HEK293 (cell line): ENCODE data around the gene OTUB2.
A peak's percentile ranks its signal among the peaks of the same experiment; 100 is the strongest.

Experiments
- CTCF ChIA-PET: fragments of 350-600 bp; formaldehyde crosslinking; extraction: SDS; loops from one replicate; lab custom pipeline; 2021; ENCODE audit warnings: antibody characterized with exemption; lab: Yijun Ruan, JAX
- POLR2A ChIA-PET: fragments of 300-600 bp; formaldehyde crosslinking; extraction: SDS; loops from one replicate; lab custom pipeline; 2020; ENCODE audit warnings: antibody characterized with exemption, inconsistent platforms; lab: Yijun Ruan, JAX
- H3K27ac ChIP-seq: fragments of 200-500 bp; sonication (Bioruptor generic); 2 replicates; pipeline ENCODE4 v1.5.1; 2014; ENCODE audit warnings: low read depth, low read length, control low read depth, inconsistent platforms; ENCODE audit errors: extremely low read depth
- H3K36me3 ChIP-seq, 2 experiments: fragments of 200-500 bp in 1 of 2; sonication (Bioruptor generic) in 1 of 2; 1 replicate in 1 of 2; 2 replicates in 1 of 2; pipeline ENCODE4 v1.5.1; 2014 to 2017; ENCODE audit warnings: inconsistent platforms in 2 of 2, low read length in 2 of 2; ENCODE audit not compliant: control insufficient read depth in 2 of 2, insufficient read depth in 1 of 2
- H3K4me1 ChIP-seq: fragments of 200-500 bp; sonication (Bioruptor generic); 2 replicates; pipeline ENCODE4 v1.5.1; 2014; ENCODE audit warnings: mild to moderate bottlenecking, low read length, inconsistent platforms; ENCODE audit not compliant: control insufficient read depth, insufficient read depth
- H3K4me3 ChIP-seq: 2 replicates; pipeline ENCODE4 v1.5.1; 2011; ENCODE audit warnings: low read depth, mild to moderate bottlenecking, control low read depth, low read length, moderate library complexity
- H3K9me3 ChIP-seq: fragments of 200-500 bp; sonication (Bioruptor generic); 2 replicates; pipeline ENCODE4 v1.5.1; 2014; ENCODE audit warnings: low read depth, low read length, inconsistent platforms; ENCODE audit not compliant: control insufficient read depth, insufficient read depth
- EGR2 ChIP-seq: fragments of 450-650 bp; formaldehyde crosslinking; IDR thresholded peaks from 2 replicates; pipeline ENCODE4 v1.5.1; 2016; ENCODE audit warnings: low read depth, missing biosample characterization, missing genetic modification characterization
- KLF7 ChIP-seq: fragments of 450-650 bp; formaldehyde crosslinking; IDR thresholded peaks from 2 replicates; pipeline ENCODE4 v1.5.1; 2016; ENCODE audit warnings: missing biosample characterization, missing genetic modification characterization, borderline replicate concordance
- PBX3 ChIP-seq: sonication (generic); formaldehyde crosslinking; IDR thresholded peaks from 2 replicates; pipeline ENCODE4 v1.8.1; 2022; ENCODE audit warnings: mild to moderate bottlenecking, moderate library complexity, missing genetic modification reagents
- SALL2 ChIP-seq: fragments of 450-650 bp; formaldehyde crosslinking; IDR thresholded peaks from 2 replicates; pipeline ENCODE4 v1.5.0; 2017; ENCODE audit warnings: missing biosample characterization, mild to moderate bottlenecking, missing genetic modification characterization, borderline replicate concordance
- TRIM28 ChIP-seq: IDR thresholded peaks from 2 replicates; pipeline ENCODE4 v1.6.1; 2011; ENCODE audit warnings: low read length, control low read depth, borderline replicate concordance
- ZFHX2 ChIP-seq: fragments of 450-650 bp; formaldehyde crosslinking; conservative IDR thresholded peaks from 2 replicates; pipeline ENCODE4 v1.5.1; 2016; ENCODE audit warnings: missing biosample characterization, missing genetic modification characterization
- ZFP37 ChIP-seq: fragments of 450-650 bp; formaldehyde crosslinking; IDR thresholded peaks from 2 replicates; pipeline ENCODE4 v1.5.1; 2016; ENCODE audit warnings: missing biosample characterization, missing genetic modification characterization
- ZIC2 ChIP-seq: fragments of 450-650 bp; formaldehyde crosslinking; IDR thresholded peaks from 2 replicates; pipeline ENCODE4 v1.5.1; 2016; ENCODE audit warnings: missing biosample characterization, missing genetic modification characterization
- ZNF132 ChIP-seq: fragments of 450-650 bp; formaldehyde crosslinking; IDR thresholded peaks from 2 replicates; pipeline ENCODE4 v1.5.1; 2017; ENCODE audit warnings: missing biosample characterization, missing genetic modification characterization, borderline replicate concordance
- ZNF184 ChIP-seq: fragments of 450-650 bp; IDR thresholded peaks from 2 replicates; pipeline ENCODE4 v1.5.1; 2018; ENCODE audit warnings: missing biosample characterization, mild to moderate bottlenecking, missing genetic modification characterization
- ZNF221 ChIP-seq: fragments of 450-650 bp; formaldehyde crosslinking; IDR thresholded peaks from 2 replicates; pipeline ENCODE4 v1.5.1; 2017; ENCODE audit warnings: missing biosample characterization, missing genetic modification characterization, borderline replicate concordance
- ZNF248 ChIP-seq: fragments of 450-650 bp; formaldehyde crosslinking; IDR thresholded peaks from 2 replicates; pipeline ENCODE4 v1.5.1; 2017; ENCODE audit warnings: missing biosample characterization, missing genetic modification characterization
- ZNF354C ChIP-seq: fragments of 450-650 bp; formaldehyde crosslinking; IDR thresholded peaks from 2 replicates; pipeline ENCODE4 v1.5.1; 2016; ENCODE audit warnings: missing biosample characterization, missing genetic modification characterization, low read depth, borderline replicate concordance
- ZNF521 ChIP-seq: fragments of 450-650 bp; formaldehyde crosslinking; IDR thresholded peaks from 2 replicates; pipeline ENCODE4 v1.5.1; 2017; ENCODE audit warnings: missing biosample characterization, mild to moderate bottlenecking, missing genetic modification characterization
- ZNF600 ChIP-seq: fragments of 450-650 bp; formaldehyde crosslinking; IDR thresholded peaks from 2 replicates; pipeline ENCODE4 v1.5.1; 2016; ENCODE audit warnings: missing biosample characterization, missing genetic modification characterization
- ZNF621 ChIP-seq: fragments of 450-650 bp; formaldehyde crosslinking; IDR thresholded peaks from 2 replicates; pipeline ENCODE4 v1.5.1; 2017; ENCODE audit warnings: missing biosample characterization, missing genetic modification characterization
- ZNF768 ChIP-seq: fragments of 450-650 bp; formaldehyde crosslinking; IDR thresholded peaks from 2 replicates; pipeline ENCODE4 v1.5.1; 2018; ENCODE audit warnings: missing biosample characterization, mild to moderate bottlenecking, missing genetic modification characterization
- ZNF777 ChIP-seq: fragments of 450-650 bp; formaldehyde crosslinking; IDR thresholded peaks from 2 replicates; pipeline ENCODE4 v1.5.1; 2017; ENCODE audit warnings: missing biosample characterization, missing genetic modification characterization, borderline replicate concordance
- TF ChIP-seq, protein P1 (sequence below): fragments of 450-650 bp; formaldehyde crosslinking; IDR thresholded peaks from 2 replicates; pipeline ENCODE4 v1.5.1; 2016; ENCODE audit warnings: missing biosample characterization, missing genetic modification characterization
- TF ChIP-seq, protein P2 (sequence below): fragments of 450-650 bp; formaldehyde crosslinking; IDR thresholded peaks from 2 replicates; pipeline ENCODE4 v1.5.1; 2016; ENCODE audit warnings: missing biosample characterization, missing genetic modification characterization
- TF ChIP-seq, protein P3 (sequence below): fragments of 450-650 bp; formaldehyde crosslinking; optimal IDR thresholded peaks from 2 replicates; pipeline ENCODE3; 2016; ENCODE audit warnings: missing biosample characterization, mild to moderate bottlenecking, missing genetic modification characterization

Gene OTUB2

GRCh38 chr14:94051779-94052178 is 25.6 kb downstream of the OTUB2 start:
- H3K27ac ChIP-seq = no peak overlapping the region

GRCh38 chr14:94052199-94052598 is 26.1 kb downstream of the OTUB2 start:
- ChIA-PET POLR2A (no interaction called here), CTCF (interaction anchor here (0.6 to 5.2 kb wide), 6 partner anchors 11 to 602 kb away, joined by 3 to 33 read pairs (median 6); no protein-coding TSS in a partner anchor)
- H3K4me1 ChIP-seq = peaks cover 4% of the 10 kb centered on the region; the same call in 1 of the 2 replicates
- H3K4me3 ChIP-seq = no peak overlapping the region
- H3K36me3 ChIP-seq = peaks cover 48 to 96% of the 10 kb centered on the region in 2 experiments
- TF ChIP-seq ZNF184 (tag by site-specific recombination) (no peak), ZNF521 (tag by site-specific recombination) (no peak), KLF7 (no peak)
- TF ChIP-seq, protein P1, sequence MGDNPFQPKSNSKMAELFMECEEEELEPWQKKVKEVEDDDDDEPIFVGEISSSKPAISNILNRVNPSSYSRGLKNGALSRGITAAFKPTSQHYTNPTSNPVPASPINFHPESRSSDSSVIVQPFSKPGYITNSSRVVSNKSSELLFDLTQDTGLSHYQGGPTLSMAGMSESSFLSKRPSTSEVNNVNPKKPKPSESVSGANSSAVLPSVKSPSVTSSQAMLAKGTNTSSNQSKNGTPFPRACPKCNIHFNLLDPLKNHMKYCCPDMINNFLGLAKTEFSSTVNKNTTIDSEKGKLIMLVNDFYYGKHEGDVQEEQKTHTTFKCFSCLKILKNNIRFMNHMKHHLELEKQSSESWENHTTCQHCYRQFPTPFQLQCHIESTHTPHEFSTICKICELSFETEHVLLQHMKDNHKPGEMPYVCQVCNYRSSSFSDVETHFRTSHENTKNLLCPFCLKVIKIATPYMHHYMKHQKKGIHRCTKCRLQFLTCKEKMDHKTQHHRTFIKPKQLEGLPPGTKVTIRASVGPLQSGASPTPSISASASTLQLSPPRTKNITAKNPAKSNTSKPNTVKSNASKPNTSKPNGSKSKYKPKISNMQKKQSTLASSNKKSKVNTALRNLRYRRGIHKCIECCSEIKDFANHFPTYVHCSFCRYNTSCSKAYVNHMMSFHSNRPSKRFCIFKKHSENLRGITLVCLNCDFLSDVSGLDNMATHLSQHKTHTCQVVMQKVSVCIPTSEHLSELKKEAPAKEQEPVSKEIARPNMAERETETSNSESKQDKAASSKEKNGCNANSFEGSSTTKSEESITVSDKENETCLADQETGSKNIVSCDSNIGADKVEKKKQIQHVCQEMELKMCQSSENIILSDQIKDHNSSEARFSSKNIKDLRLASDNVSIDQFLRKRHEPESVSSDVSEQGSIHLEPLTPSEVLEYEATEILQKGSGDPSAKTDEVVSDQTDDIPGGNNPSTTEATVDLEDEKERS = no peak
- TF ChIP-seq, all 188 proteins: peak for 0
- Histone ChIP-seq H3K27ac (no peak overlapping the region), H3K9me3 (no peaks in the 10 kb centered on the region)

More at GRCh38 chr14:94051779-94052178, 25.6 kb downstream of the OTUB2 start:
- ChIA-PET POLR2A (no interaction called here), CTCF (interaction anchor here (0.6 to 5.2 kb wide), 7 partner anchors 11 to 603 kb away, joined by 3 to 33 read pairs (median 5); no protein-coding TSS in a partner anchor)
- TF ChIP-seq ZFHX2 (peak; percentile 54), ZNF768 (tag by site-specific recombination) (no peak), ZIC2 (tag by site-specific recombination) (peak; percentile 41), EGR2 (tag by site-specific recombination) (peak; percentile 80), ZNF777 (tag by site-specific recombination) (no peak), KLF7 (no peak)
- peaks cover 47 to 96% of the 10 kb centered on the region in 2 experiments for H3K36me3 ChIP-seq
- H3K4me3 ChIP-seq = no peak overlapping the region
- H3K4me1 ChIP-seq = peaks cover 4% of the 10 kb centered on the region; the same call in 1 of the 2 replicates
- no peaks in the 10 kb centered on the region for H3K9me3 ChIP-seq

DNA sequence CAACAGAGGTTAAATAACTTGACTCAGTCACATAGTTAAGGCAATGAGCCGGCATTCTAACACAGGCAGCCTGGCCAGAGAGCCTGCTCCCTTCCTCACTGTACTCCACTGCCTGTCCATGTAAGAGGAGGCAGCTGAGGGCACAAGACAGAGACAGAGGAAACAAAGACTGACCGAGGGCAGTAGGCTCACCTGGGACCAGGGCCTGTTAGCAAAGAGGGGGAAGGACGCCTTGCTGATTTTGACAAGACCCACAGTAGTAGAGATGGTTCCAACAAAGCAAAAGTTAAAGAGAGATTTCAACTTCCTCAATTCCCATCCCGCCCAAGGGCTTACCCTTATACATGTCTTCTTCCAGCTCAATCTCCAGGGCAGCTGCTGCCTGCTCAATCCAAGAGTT is 26.5 kb downstream of the OTUB2 start:
- Histone ChIP-seq H3K4me3 (no peak overlapping the region), H3K27ac (no peak overlapping the region), H3K9me3 (no peaks in the 10 kb centered on the region), H3K36me3 (peaks cover 50 to 96% of the 10 kb centered on the region in 2 experiments), H3K4me1 (peaks cover 4% of the 10 kb centered on the region; the same call in 1 of the 2 replicates)
- ChIA-PET CTCF (interaction anchor here (1.2 to 5.2 kb wide), 5 partner anchors 13 to 129 kb away, joined by 3 to 33 read pairs (median 6); no protein-coding TSS in a partner anchor), POLR2A (no interaction called here)
- no peak for TF ChIP-seq ZNF600
- TF ChIP-seq, protein P2, sequence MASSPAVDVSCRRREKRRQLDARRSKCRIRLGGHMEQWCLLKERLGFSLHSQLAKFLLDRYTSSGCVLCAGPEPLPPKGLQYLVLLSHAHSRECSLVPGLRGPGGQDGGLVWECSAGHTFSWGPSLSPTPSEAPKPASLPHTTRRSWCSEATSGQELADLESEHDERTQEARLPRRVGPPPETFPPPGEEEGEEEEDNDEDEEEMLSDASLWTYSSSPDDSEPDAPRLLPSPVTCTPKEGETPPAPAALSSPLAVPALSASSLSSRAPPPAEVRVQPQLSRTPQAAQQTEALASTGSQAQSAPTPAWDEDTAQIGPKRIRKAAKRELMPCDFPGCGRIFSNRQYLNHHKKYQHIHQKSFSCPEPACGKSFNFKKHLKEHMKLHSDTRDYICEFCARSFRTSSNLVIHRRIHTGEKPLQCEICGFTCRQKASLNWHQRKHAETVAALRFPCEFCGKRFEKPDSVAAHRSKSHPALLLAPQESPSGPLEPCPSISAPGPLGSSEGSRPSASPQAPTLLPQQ = no peak
- TF ChIP-seq ZNF621 (tag by site-specific recombination) = no peak
- no peak for TF ChIP-seq TRIM28
- TF ChIP-seq ZIC2 (tag by site-specific recombination) = no peak
- TF ChIP-seq ZNF221 (tag by site-specific recombination) = no peak
- TF ChIP-seq, protein P1 = no peak
- no peak for TF ChIP-seq ZNF248 (tag by site-specific recombination)
- TF ChIP-seq SALL2 (tag by site-specific recombination) = no peak
- no peak for TF ChIP-seq ZNF132 (tag by site-specific recombination)
- TF ChIP-seq ZNF354C (tag by site-specific recombination) = no peak
- no peak for TF ChIP-seq PBX3
- no peak for TF ChIP-seq ZFP37 (tag by site-specific recombination)
- TF ChIP-seq, protein P3, sequence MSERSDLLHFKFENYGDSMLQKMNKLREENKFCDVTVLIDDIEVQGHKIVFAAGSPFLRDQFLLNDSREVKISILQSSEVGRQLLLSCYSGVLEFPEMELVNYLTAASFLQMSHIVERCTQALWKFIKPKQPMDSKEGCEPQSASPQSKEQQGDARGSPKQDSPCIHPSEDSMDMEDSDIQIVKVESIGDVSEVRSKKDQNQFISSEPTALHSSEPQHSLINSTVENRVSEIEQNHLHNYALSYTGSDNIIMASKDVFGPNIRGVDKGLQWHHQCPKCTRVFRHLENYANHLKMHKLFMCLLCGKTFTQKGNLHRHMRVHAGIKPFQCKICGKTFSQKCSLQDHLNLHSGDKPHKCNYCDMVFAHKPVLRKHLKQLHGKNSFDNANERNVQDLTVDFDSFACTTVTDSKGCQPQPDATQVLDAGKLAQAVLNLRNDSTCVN (tag by site-specific recombination) = no peak
